Right kidney (tissue), 1 donor: ENCODE data around the gene MIF.
"Not testable (repeated sequence)": the region's sequence is repeated elsewhere in the genome, so short reads cannot be mapped to it uniquely, and the experiment has no call there.

Experiments used
- DNase-seq: peaks from one replicate; pipeline ENCODE4 v3.0.0-alpha.2; 2016

Gene MIF

DNA sequence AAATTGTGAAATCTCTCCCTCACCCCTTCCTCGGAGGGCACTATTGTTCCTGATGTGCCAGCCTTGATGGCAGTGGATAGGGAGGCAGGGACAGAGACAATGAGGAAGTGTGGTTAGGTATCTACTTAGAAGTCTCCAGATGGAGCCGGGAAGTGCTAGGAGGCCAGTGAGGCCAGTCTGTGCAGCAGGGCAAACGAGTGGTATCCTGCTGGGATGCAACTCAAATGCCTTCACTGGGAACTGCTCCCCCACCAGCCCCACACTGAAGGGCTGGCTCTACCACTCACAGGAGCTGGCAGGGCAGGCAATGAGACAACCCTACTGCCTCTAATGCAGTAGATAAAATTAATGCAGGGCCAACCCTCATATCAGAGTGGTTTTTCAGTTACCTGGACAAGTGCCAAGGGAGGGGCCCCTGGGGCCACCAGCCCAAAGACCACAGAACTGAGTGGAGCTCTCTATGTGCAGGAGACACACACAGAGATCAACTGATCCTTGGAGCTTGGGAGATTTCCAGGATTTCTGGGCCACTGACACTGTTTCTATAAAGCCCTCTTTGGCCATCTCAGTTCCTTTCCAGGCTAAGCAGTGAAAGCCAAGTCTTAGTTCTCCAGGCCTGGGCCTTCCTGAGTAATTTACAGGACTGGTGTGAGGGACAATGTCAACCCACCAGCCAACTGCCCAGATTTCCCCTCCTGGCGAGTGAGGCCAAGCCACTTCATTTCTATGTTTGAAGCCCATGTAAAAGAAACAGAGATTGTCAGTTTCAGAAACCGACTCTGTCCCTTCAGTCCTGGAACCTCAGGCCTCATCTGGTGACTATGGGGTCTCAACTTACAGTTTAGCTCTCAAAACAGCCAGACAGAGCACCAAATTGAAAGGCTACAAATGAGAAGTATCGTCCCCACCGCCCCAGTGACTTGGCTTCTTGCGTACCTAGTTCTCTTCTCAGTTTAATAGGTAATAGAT, 4.1 kb downstream of the MIF start:
- no peak for DNase-seq

GRCh38 chr22:23899042-23899745, 5.0 kb downstream of the MIF start:
- DNase-seq, result no peak

DNA sequence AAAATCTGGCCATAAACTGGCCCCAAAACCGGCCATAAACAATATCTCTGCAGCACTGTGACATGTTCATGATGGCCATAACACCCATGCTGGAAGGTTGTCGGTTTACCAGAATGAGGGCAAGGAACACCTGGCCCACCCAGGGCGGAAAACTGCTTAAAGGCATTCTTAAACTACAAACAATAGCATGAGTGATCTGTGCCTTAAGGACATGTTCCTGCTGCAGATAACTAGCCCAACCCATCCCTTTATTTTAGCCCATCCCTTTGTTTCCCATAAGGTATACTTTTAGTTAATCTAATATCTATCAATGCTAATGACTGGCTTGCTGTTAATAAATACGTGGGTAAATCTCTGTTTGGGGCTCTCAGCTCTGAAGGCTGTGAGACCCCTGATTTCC, 6.0 kb downstream of the MIF start:
- DNase-seq, result not testable (repeated sequence)

GRCh38 chr22:23901600-23901999, 7.4 kb downstream of the MIF start:
- no peak for DNase-seq

- DNase-seq, result no peak
Measured at GRCh38 chr22:23903328-23903971, 9.3 kb downstream of the MIF start.

- no peak for DNase-seq
Measured at GRCh38 chr22:23904573-23905254, 10.5 kb downstream of the MIF start.

DNA sequence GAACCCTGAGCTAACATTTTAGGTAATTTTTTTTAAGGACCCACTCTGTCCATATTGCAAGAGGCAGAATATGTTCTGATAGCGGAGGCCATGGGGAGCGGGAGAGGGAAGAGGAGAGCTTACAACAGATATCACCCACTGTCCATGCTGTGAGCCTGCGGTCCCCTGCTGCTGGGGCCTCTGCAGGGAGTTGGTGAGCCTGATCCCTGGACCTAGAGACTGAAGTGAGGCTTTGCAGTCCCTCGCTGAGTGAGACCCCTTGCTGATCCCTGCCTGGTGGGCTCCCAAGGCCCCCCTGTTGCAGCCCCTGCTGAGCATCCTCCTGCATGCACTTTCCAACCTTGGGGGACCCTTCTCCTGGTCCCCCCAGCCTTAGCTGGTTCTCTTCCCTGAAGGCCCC, 12.5 kb downstream of the MIF start:
- no peak for DNase-seq

DNA sequence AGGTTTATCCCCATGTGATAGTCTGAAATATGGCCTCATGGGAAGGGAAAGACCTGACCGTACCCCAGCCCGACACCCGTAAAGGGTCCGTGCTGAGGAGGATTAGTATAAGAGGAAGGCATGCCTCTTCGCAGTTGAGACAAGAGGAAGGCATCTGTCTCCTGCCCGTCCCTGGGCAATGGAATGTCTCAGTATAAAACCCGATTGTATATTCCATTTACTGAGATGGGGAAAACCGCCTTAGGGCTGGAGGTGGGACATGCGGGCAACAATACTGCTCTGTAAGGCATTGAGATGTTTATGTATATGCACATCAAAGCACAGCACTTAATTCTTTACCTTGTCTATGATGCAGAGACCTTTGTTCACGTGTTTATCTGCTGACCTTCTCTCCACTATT, 13.2 kb downstream of the MIF start:
- not testable (repeated sequence) for DNase-seq

GRCh38 chr22:23908587-23909205, 14.5 kb downstream of the MIF start:
- DNase-seq, result no peak

- no peak for DNase-seq
Measured at GRCh38 chr22:23909296-23909898, 15.2 kb downstream of the MIF start.

GRCh38 chr22:23910496-23911190, 16.5 kb downstream of the MIF start:
- no peak for DNase-seq

- DNase-seq, result no peak
Measured at GRCh38 chr22:23911318-23911980, 17.3 kb downstream of the MIF start.

- no peak for DNase-seq
Measured at GRCh38 chr22:23912293-23912903, 18.2 kb downstream of the MIF start.

- DNase-seq, result no peak
Measured at GRCh38 chr22:23913306-23913660, 19.1 kb downstream of the MIF start.

- peak; percentile 91 for DNase-seq
Measured at GRCh38 chr22:23913661-23914353, 19.6 kb downstream of the MIF start.

GRCh38 chr22:23915290-23915689, 21.1 kb downstream of the MIF start:
- no peak for DNase-seq

GRCh38 chr22:23920267-23920611, 26.1 kb downstream of the MIF start:
- DNase-seq, result not testable (repeated sequence)

DNA sequence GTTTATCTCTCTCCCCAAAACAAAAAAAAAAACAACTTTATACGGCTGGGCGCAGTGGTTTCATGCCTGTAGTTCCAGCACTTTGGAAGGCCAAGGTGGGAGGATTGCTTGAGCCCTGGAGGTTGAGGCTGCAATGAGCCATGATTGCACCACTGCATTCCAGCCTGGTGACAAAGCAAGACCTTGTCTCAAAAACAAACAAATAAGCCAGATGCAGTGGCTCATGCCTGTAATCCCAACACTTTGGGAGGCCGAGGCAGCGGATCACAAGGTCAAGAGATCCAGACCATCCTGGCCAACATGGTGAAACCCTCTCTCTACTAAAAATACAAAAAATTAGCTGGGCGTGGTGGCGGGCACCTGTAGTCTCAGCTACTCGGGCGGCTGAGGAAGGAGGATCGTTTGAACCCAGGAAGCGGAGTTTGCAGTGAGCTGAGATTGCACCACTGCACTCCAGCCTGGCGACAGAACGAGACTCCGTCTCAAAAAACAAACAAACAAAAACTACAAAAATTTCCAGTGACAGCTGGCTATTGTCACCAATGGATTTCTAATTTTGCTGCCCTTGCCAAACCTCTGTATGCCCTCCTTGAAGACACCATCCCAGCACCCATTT, 27.5 kb downstream of the MIF start:
- not testable (repeated sequence) for DNase-seq

DNA sequence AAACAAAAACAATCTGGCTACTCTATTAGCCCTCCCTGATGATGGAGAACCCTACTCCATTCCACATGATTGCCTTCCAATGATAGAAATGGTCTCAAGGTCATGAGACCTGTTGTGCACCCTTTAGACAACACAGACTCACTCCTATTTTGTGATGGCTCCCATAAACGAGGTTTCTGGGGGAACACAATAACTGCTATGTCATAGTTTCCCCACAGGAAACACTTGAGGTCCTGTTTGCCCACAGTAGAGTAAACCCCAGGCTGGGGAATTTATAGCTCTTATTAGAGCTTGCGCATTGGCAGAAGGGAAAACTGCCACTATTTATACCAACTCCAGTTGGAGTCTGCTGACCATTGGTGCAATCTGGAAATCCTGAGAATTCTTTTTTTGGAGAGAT, 28.7 kb downstream of the MIF start:
- DNase-seq, result no peak
